ENCODE data around the gene AGMAT.

- TF ChIP-seq CTCF (IDR thresholded peaks at IDR 0.05) (no peak), POLR2A (IDR thresholded peaks at IDR 0.05) (no peak)
Observed at GRCh38 chr1:15559189-15559810, 25.6 kb downstream of the AGMAT start.
